ENCODE results near the gene CADM4. TPM values are rescaled to one million over a fixed set of nuclear protein-coding genes. Genes with fewer than 3 reads are reported as not detected.

CADM4 gene
- total RNA-seq, 4 donors from 2014 or later, result 2.3 to 11.9 (median 3.4) TPM

DNA sequence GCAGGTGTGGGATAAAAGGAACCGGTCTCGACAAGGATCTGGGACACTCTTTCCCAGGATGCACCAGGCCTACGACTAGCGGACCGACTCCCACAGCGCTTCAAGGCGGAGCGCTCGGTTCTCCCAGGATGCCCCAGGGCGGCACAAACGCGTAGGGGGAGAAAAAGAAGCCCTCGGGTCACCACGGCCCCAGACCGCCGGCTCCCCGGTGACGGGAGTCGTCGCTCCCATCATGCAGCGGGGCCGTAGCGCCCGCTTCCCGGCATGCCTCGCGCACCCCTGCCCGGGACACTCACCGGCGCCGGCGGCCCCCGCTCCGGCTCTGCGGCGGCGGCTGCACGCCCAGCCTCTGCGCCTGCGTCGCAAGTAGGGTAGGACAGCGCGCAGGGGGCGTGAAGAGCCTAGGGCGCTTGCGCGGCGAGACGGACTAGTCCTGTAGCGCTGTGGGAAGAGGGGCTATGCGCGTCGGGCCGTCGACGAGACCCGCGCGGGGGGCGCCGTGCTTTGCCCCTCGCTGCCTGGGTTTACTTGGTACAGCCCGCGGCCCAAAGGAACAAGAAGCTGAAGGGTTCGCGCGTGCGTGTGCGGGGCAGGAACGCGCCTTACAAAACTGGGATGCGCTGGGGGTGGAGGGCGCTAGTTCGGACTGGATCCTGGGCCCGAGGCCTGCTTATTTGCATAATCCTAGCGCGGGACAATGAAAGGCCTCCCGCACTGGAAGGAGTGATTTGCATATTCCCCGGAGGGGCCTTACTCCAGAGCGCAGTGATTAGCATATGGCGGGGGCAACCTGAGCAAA is 20.2 kb downstream of the CADM4 start, which contains the start of gene ZNF428:
Gene ZNF428, minus strand, starts transcription at position 368 of the 799 bp plus-strand sequence. CDS start 5,325 bp downstream, outside the sequence.
- TF ChIP-seq POLR2A (IDR thresholded peaks at IDR 0.05), result peak in 1 of 2 donors; percentile 84
- TF ChIP-seq, protein P1, sequence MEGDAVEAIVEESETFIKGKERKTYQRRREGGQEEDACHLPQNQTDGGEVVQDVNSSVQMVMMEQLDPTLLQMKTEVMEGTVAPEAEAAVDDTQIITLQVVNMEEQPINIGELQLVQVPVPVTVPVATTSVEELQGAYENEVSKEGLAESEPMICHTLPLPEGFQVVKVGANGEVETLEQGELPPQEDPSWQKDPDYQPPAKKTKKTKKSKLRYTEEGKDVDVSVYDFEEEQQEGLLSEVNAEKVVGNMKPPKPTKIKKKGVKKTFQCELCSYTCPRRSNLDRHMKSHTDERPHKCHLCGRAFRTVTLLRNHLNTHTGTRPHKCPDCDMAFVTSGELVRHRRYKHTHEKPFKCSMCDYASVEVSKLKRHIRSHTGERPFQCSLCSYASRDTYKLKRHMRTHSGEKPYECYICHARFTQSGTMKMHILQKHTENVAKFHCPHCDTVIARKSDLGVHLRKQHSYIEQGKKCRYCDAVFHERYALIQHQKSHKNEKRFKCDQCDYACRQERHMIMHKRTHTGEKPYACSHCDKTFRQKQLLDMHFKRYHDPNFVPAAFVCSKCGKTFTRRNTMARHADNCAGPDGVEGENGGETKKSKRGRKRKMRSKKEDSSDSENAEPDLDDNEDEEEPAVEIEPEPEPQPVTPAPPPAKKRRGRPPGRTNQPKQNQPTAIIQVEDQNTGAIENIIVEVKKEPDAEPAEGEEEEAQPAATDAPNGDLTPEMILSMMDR (IDR thresholded peaks at IDR 0.05), result no peak
- H3K9me3 ChIP-seq, result no peaks in the 10 kb centered on the region
- no peaks in the 10 kb centered on the region for H3K36me3 ChIP-seq
- peak within 1 kb of the TSS; percentile 88 to 97 (median 95) for H3K27ac ChIP-seq
- 1% methylated on average over 30 of the region's 81 CpGs; no CpG with 5 or more reads in 1 of the 2 donors for WGBS, 2 donors
- peak within 1 kb of the TSS; percentile 38 to 74 (median 72) for H3K4me3 ChIP-seq (replicated peaks in 1 of 3)
- intact Hi-C loops (cut with DNase I), result no loop called here
- H3K27me3 ChIP-seq, result no peaks in the 10 kb centered on the region
- peaks cover 10 to 11% of the 10 kb centered on the region in 2 donors for H3K4me1 ChIP-seq
- DNase-seq, result peak; percentile 85 to 88

DNA sequence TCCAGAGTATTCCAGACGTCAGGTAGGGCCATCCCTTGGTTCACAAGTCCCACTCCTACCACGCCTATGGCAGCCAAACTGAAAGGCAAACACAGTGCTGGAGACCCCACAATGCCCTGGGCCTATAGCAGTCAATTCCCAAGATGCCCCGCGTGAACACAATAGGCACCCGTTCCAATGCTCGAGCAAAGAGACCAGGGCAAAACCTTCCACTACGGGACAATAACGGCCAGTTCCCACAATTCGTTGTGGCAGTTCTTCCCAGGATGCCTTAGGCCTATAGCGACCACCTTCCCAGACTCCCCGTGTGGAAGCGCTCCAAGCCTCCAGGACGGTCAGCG is 20.8 kb downstream of the CADM4 start:
- Histone ChIP-seq H3K27ac (peak overlapping the region; percentile 88 to 97 (median 95)), H3K4me3 (replicated peaks in 1 of 3) (peak overlapping the region; percentile 38 to 74 (median 72)), H3K9me3 (no peaks in the 10 kb centered on the region), H3K36me3 (no peaks in the 10 kb centered on the region), H3K4me1 (peaks cover 10 to 11% of the 10 kb centered on the region in 2 donors), H3K27me3 (no peaks in the 10 kb centered on the region)
- TF ChIP-seq, protein P1 (IDR thresholded peaks at IDR 0.05), result no peak
- TF ChIP-seq POLR2A (IDR thresholded peaks at IDR 0.05), result no peak
- no peak for DNase-seq
- intact Hi-C loops (cut with DNase I), result no loop called here
- WGBS, 2 donors, result 0 to 1% methylated on average over 9 to 11 of the region's 14 CpGs

DNA sequence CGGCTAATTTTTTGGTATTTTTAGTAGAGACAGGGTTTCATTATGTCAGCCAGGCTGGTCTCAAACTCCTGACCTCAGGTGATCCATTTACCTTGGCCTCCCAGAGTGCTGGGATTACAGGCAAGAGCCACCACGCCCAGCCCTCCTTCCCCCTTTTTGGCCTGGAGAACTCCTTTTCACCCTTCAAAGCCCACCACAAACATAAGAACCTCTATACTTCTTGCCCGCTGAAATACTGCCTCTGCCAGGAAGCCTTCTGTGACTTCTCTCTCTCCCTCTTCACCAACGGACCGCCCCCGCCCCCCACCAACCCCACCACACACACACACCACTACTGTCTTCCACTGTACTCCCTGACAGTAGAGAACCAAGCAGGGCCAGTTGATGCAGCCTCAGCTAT is 22.7 kb downstream of the CADM4 start:
- Histone ChIP-seq H3K27ac (no peak overlapping the region), H3K36me3 (peaks cover 5 to 8% of the 10 kb centered on the region in 2 donors), H3K4me3 (replicated peaks in 1 of 3) (no peak overlapping the region), H3K27me3 (no peaks in the 10 kb centered on the region), H3K9me3 (no peaks in the 10 kb centered on the region), H3K4me1 (peaks cover 10 to 11% of the 10 kb centered on the region in 2 donors)
- TF ChIP-seq, protein P1 (IDR thresholded peaks at IDR 0.05), result no peak
- TF ChIP-seq POLR2A (IDR thresholded peaks at IDR 0.05), result no peak
- 89 to 93% methylated on average over 6 of the region's 6 CpGs for WGBS, 2 donors
- DNase-seq, result no peak
- intact Hi-C loops (cut with DNase I), result no loop called here

DNA sequence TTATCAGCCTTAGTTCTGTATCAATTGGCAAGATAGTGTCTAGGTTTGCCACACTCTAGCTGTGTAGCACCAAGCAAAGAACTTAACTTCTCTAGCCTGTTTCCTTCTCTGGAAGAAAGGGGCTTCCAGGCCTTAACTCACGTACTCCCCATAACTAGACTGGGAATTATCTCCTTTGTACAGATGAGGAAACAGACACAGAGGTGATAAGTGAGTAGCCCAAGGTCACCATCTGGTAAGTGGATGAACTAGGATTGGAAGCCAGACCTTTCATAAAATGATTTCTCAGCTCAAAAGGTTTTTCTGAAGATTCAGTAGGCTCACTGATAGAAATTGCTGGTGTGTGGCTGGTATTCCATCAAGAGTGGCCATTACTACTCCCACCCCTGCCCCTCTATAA is 23.3 kb downstream of the CADM4 start:
- H3K9me3 ChIP-seq, result no peaks in the 10 kb centered on the region
- peaks cover 10 to 11% of the 10 kb centered on the region in 2 donors for H3K4me1 ChIP-seq
- WGBS, 2 donors, result 75 to 95% methylated on average over 1 of the region's 1 CpG
- intact Hi-C loops (cut with DNase I), result no loop called here
- H3K4me3 ChIP-seq (replicated peaks in 1 of 3), result no peak overlapping the region
- TF ChIP-seq, protein P1 (IDR thresholded peaks at IDR 0.05), result no peak
- no peak for TF ChIP-seq POLR2A (IDR thresholded peaks at IDR 0.05)
- no peaks in the 10 kb centered on the region for H3K27me3 ChIP-seq
- DNase-seq, result no peak
- H3K36me3 ChIP-seq, result peaks cover 5 to 8% of the 10 kb centered on the region in 2 donors
- H3K27ac ChIP-seq, result no peak overlapping the region

DNA sequence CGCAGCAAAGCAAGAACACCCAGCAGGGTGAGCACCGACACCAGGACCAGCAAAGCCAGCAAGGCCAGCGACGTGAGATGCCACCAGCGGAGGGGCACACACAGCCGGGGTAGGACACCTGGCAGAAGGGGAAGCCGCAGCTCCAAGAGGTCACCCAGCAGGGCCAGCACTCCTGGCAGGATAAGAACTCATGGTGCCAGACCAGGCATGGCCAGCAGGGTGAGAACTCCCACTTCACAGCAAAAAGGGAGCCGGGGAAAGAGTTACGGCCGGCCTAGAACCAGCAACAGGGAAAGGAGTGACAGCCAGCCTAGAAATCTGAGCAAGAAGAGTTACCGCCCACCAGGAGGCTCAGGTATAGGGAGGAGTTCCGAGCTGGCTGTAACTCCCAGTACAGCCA is 27.3 kb downstream of the CADM4 start:
- Histone ChIP-seq H3K27ac (no peak overlapping the region), H3K27me3 (no peaks in the 10 kb centered on the region), H3K9me3 (no peaks in the 10 kb centered on the region), H3K4me3 (replicated peaks in 1 of 3) (no peak overlapping the region), H3K4me1 (peaks cover 0 to 4% of the 10 kb centered on the region in 2 donors), H3K36me3 (peaks cover 5 to 14% of the 10 kb centered on the region in 2 donors)
- WGBS, 2 donors, result 95 to 96% methylated on average over 12 of the region's 12 CpGs
- TF ChIP-seq, protein P1 (IDR thresholded peaks at IDR 0.05), result no peak
- no peak for TF ChIP-seq POLR2A (IDR thresholded peaks at IDR 0.05)
- DNase-seq, result no peak
- intact Hi-C loops (cut with DNase I), result no loop called here

Measured in thyroid gland (tissue), 4 donors.